ENCODE measurements around the gene EPAS1.

GRCh38 chr2:46296216-46296839 is 879 bp upstream of the EPAS1 start:
- TF ChIP-seq, protein P1, sequence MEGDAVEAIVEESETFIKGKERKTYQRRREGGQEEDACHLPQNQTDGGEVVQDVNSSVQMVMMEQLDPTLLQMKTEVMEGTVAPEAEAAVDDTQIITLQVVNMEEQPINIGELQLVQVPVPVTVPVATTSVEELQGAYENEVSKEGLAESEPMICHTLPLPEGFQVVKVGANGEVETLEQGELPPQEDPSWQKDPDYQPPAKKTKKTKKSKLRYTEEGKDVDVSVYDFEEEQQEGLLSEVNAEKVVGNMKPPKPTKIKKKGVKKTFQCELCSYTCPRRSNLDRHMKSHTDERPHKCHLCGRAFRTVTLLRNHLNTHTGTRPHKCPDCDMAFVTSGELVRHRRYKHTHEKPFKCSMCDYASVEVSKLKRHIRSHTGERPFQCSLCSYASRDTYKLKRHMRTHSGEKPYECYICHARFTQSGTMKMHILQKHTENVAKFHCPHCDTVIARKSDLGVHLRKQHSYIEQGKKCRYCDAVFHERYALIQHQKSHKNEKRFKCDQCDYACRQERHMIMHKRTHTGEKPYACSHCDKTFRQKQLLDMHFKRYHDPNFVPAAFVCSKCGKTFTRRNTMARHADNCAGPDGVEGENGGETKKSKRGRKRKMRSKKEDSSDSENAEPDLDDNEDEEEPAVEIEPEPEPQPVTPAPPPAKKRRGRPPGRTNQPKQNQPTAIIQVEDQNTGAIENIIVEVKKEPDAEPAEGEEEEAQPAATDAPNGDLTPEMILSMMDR (IDR thresholded peaks at IDR 0.05; ENCODE audit: low read length): no peak
- TF ChIP-seq EZH2phosphoT487 (IDR thresholded peaks at IDR 0.05; ENCODE audit: low read length) (no peak), EZH2 (optimal IDR thresholded peaks at IDR 0.05; ENCODE audit: low read depth, low read length) (no peak)

Measured in MM.1S (cell line).